GM21528 (cell line): ENCODE measurements around the gene ZNRF3.
"Not testable (repeated sequence)": the region's sequence is repeated elsewhere in the genome, so short reads cannot be mapped to it uniquely, and the experiment has no call there.

Source experiments
- ATAC-seq: cut with Tn5 transposase; IDR thresholded peaks from one replicate; pipeline ENCODE4 v1.9.1; 2021; ENCODE audit warnings: mild to moderate bottlenecking, moderate library complexity; ENCODE audit not compliant: unreplicated experiment, low FRiP score

ZNRF3 gene

GRCh38 chr22:29029202-29030000, 146.0 kb downstream of the ZNRF3 start:
- no peak for ATAC-seq

GRCh38 chr22:29030016-29030617, 146.7 kb downstream of the ZNRF3 start:
- no peak for ATAC-seq

- no peak for ATAC-seq
These were observed 147.3 kb downstream of the ZNRF3 start for GRCh38 chr22:29030618-29031226.

- no peak for ATAC-seq
These were observed 148.0 kb downstream of the ZNRF3 start for GRCh38 chr22:29031227-29032011.

- ATAC-seq: no peak
These were observed 148.7 kb downstream of the ZNRF3 start for GRCh38 chr22:29032014-29032475.

GRCh38 chr22:29032584-29032983, 149.2 kb downstream of the ZNRF3 start:
- ATAC-seq: no peak

- ATAC-seq: no peak
These were observed 154.1 kb downstream of the ZNRF3 start for GRCh38 chr22:29037340-29037932.

- no peak for ATAC-seq
These were observed 155.8 kb downstream of the ZNRF3 start for GRCh38 chr22:29039148-29039547.

GRCh38 chr22:29039684-29040083, 156.3 kb downstream of the ZNRF3 start:
- not testable (repeated sequence) for ATAC-seq

- ATAC-seq: no peak
These were observed 157.3 kb downstream of the ZNRF3 start for GRCh38 chr22:29040385-29041275.

- ATAC-seq: no peak
These were observed 158.0 kb downstream of the ZNRF3 start for GRCh38 chr22:29041408-29041807.

- no peak for ATAC-seq
These were observed 160.7 kb downstream of the ZNRF3 start for GRCh38 chr22:29043906-29044575.

GRCh38 chr22:29044657-29045176, 161.3 kb downstream of the ZNRF3 start:
- ATAC-seq: no peak

- no peak for ATAC-seq
These were observed 165.7 kb downstream of the ZNRF3 start for GRCh38 chr22:29048822-29049654.

GRCh38 chr22:29049655-29050263, 166.4 kb downstream of the ZNRF3 start:
- no peak for ATAC-seq

GRCh38 chr22:29050457-29050856, 167.1 kb downstream of the ZNRF3 start:
- no peak for ATAC-seq

GRCh38 chr22:29053048-29053702, 169.8 kb downstream of the ZNRF3 start:
- no peak for ATAC-seq
